ENCODE measurements around the gene HKDC1. TPM values are rescaled to one million over a fixed set of nuclear protein-coding genes. Genes with fewer than 3 reads are reported as not detected.

The HKDC1 gene
- total and polyA plus RNA-seq, 12 donors, result under 0.01 to 0.67 (median 0.15) TPM; not detected in 6

GRCh38 chr10:69202332-69202731, 17.8 kb upstream of the HKDC1 start:
- H3K4me3 ChIP-seq, result no peak overlapping the region
- WGBS, 4 donors, result 90 to 95% (median 91%) methylated on average over 1 of the region's 1 CpG
- intact Hi-C loops (cut with DNase I), result no loop called here
- H3K27ac ChIP-seq, result no peak overlapping the region
- TF ChIP-seq CTCF (IDR thresholded peaks at IDR 0.05) (no peak), POLR2A (IDR thresholded peaks at IDR 0.05) (no peak)
- H3K4me1 ChIP-seq (replicated peaks in 1 of 2), result no peaks in the 10 kb centered on the region
- no peaks in the 10 kb centered on the region for H3K9me3 ChIP-seq (replicated peaks in 1 of 3)
- H3K36me3 ChIP-seq (replicated peaks in 1 of 2), result peaks cover 0 to 61% of the 10 kb centered on the region in 2 donors
- H3K27me3 ChIP-seq, result no peaks in the 10 kb centered on the region
- no peak for DNase-seq

- Histone ChIP-seq H3K4me1 (replicated peaks in 1 of 2) (no peaks in the 10 kb centered on the region), H3K27me3 (no peaks in the 10 kb centered on the region), H3K4me3 (no peak overlapping the region), H3K9me3 (replicated peaks in 1 of 3) (no peaks in the 10 kb centered on the region), H3K27ac (no peak overlapping the region), H3K36me3 (replicated peaks in 1 of 2) (peaks cover 0 to 50% of the 10 kb centered on the region in 2 donors)
- WGBS, 4 donors, result 84 to 87% (median 85%) methylated on average over 6 of the region's 6 CpGs
- DNase-seq, result no peak
- TF ChIP-seq POLR2A (IDR thresholded peaks at IDR 0.05) (no peak), CTCF (IDR thresholded peaks at IDR 0.05) (no peak)
- intact Hi-C loops (cut with DNase I), result no loop called here
Measured at GRCh38 chr10:69208761-69209160, 11.4 kb upstream of the HKDC1 start.

GRCh38 chr10:69209787-69210484, 10.2 kb upstream of the HKDC1 start:
- Histone ChIP-seq H3K9me3 (replicated peaks in 1 of 3) (no peaks in the 10 kb centered on the region), H3K27ac (no peak overlapping the region), H3K4me1 (replicated peaks in 1 of 2) (no peaks in the 10 kb centered on the region), H3K4me3 (no peak overlapping the region), H3K36me3 (replicated peaks in 1 of 2) (peaks cover 0 to 39% of the 10 kb centered on the region in 2 donors), H3K27me3 (no peaks in the 10 kb centered on the region)
- TF ChIP-seq CTCF (IDR thresholded peaks at IDR 0.05), result no peak
- TF ChIP-seq POLR2A (IDR thresholded peaks at IDR 0.05), result no peak
- intact Hi-C loops (cut with DNase I), result no loop called here
- WGBS, 4 donors, result 69 to 85% (median 78%) methylated on average over 3 of the region's 3 CpGs
- no peak for DNase-seq

GRCh38 chr10:69211104-69211503, 9.0 kb upstream of the HKDC1 start:
- H3K4me1 ChIP-seq (replicated peaks in 1 of 2), result peaks cover 0 to 4% of the 10 kb centered on the region in 2 donors
- no peaks in the 10 kb centered on the region for H3K27me3 ChIP-seq
- intact Hi-C loops (cut with DNase I), result no loop called here
- no peaks in the 10 kb centered on the region for H3K9me3 ChIP-seq (replicated peaks in 1 of 3)
- WGBS, 4 donors, result 47 to 57% (median 56%) methylated on average over 2 of the region's 2 CpGs
- no peak overlapping the region for H3K4me3 ChIP-seq
- H3K27ac ChIP-seq, result no peak overlapping the region
- TF ChIP-seq CTCF (IDR thresholded peaks at IDR 0.05) (no peak), POLR2A (IDR thresholded peaks at IDR 0.05) (no peak)
- DNase-seq, result no peak
- peaks cover 0 to 28% of the 10 kb centered on the region in 2 donors for H3K36me3 ChIP-seq (replicated peaks in 1 of 2)
